ENCODE measurements around the gene CORIN.

The CORIN gene

GRCh38 chr4:47752214-47752613, 85.7 kb downstream of the CORIN start:
- Histone ChIP-seq H3K4me3 (ENCODE audit: insufficient read depth, low read depth, low read length, poor library complexity, severe bottlenecking) (no peak overlapping the region), H3K27ac (ENCODE audit: insufficient read depth, low read length, poor library complexity, severe bottlenecking) (no peak overlapping the region), H3K27me3 (replicated peaks; ENCODE audit: control insufficient read depth, insufficient read depth, low read length, poor library complexity, severe bottlenecking) (no peaks in the 10 kb centered on the region), H3K9me3 (ENCODE audit: control insufficient read depth, low read length) (no peaks in the 10 kb centered on the region), H3K4me1 (ENCODE audit: control insufficient read depth, insufficient read depth, low read length, poor library complexity, severe bottlenecking) (no peaks in the 10 kb centered on the region), H3K36me3 (ENCODE audit: control insufficient read depth, insufficient read depth, low read length) (no peaks in the 10 kb centered on the region)
- DNase-seq, result no peak

- Histone ChIP-seq H3K27ac (ENCODE audit: insufficient read depth, low read length, poor library complexity, severe bottlenecking) (no peak overlapping the region), H3K9me3 (ENCODE audit: control insufficient read depth, low read length) (no peaks in the 10 kb centered on the region), H3K4me3 (ENCODE audit: insufficient read depth, low read depth, low read length, poor library complexity, severe bottlenecking) (no peak overlapping the region), H3K4me1 (ENCODE audit: control insufficient read depth, insufficient read depth, low read length, poor library complexity, severe bottlenecking) (no peaks in the 10 kb centered on the region), H3K36me3 (ENCODE audit: control insufficient read depth, insufficient read depth, low read length) (no peaks in the 10 kb centered on the region), H3K27me3 (replicated peaks; ENCODE audit: control insufficient read depth, insufficient read depth, low read length, poor library complexity, severe bottlenecking) (no peaks in the 10 kb centered on the region)
- no peak for DNase-seq
These were observed 87.1 kb downstream of the CORIN start for GRCh38 chr4:47750788-47751187.

GRCh38 chr4:47749858-47750257, 88.0 kb downstream of the CORIN start:
- no peaks in the 10 kb centered on the region for H3K36me3 ChIP-seq (ENCODE audit: control insufficient read depth, insufficient read depth, low read length)
- H3K9me3 ChIP-seq (ENCODE audit: control insufficient read depth, low read length), result no peaks in the 10 kb centered on the region
- H3K27ac ChIP-seq (ENCODE audit: insufficient read depth, low read length, poor library complexity, severe bottlenecking), result no peak overlapping the region
- H3K4me3 ChIP-seq (ENCODE audit: insufficient read depth, low read depth, low read length, poor library complexity, severe bottlenecking), result no peak overlapping the region
- H3K27me3 ChIP-seq (replicated peaks; ENCODE audit: control insufficient read depth, insufficient read depth, low read length, poor library complexity, severe bottlenecking), result no peaks in the 10 kb centered on the region
- no peak for DNase-seq
- no peaks in the 10 kb centered on the region for H3K4me1 ChIP-seq (ENCODE audit: control insufficient read depth, insufficient read depth, low read length, poor library complexity, severe bottlenecking)

- H3K36me3 ChIP-seq (ENCODE audit: control insufficient read depth, insufficient read depth, low read length), result no peaks in the 10 kb centered on the region
- no peaks in the 10 kb centered on the region for H3K4me1 ChIP-seq (ENCODE audit: control insufficient read depth, insufficient read depth, low read length, poor library complexity, severe bottlenecking)
- no peak overlapping the region for H3K4me3 ChIP-seq (ENCODE audit: insufficient read depth, low read depth, low read length, poor library complexity, severe bottlenecking)
- no peaks in the 10 kb centered on the region for H3K27me3 ChIP-seq (replicated peaks; ENCODE audit: control insufficient read depth, insufficient read depth, low read length, poor library complexity, severe bottlenecking)
- DNase-seq, result no peak
- H3K27ac ChIP-seq (ENCODE audit: insufficient read depth, low read length, poor library complexity, severe bottlenecking), result no peak overlapping the region
- no peaks in the 10 kb centered on the region for H3K9me3 ChIP-seq (ENCODE audit: control insufficient read depth, low read length)
These were observed 88.8 kb downstream of the CORIN start for GRCh38 chr4:47749060-47749459.

- Histone ChIP-seq H3K27ac (ENCODE audit: insufficient read depth, low read length, poor library complexity, severe bottlenecking) (no peak overlapping the region), H3K4me1 (ENCODE audit: control insufficient read depth, insufficient read depth, low read length, poor library complexity, severe bottlenecking) (no peaks in the 10 kb centered on the region), H3K4me3 (ENCODE audit: insufficient read depth, low read depth, low read length, poor library complexity, severe bottlenecking) (no peak overlapping the region), H3K27me3 (replicated peaks; ENCODE audit: control insufficient read depth, insufficient read depth, low read length, poor library complexity, severe bottlenecking) (no peaks in the 10 kb centered on the region), H3K9me3 (ENCODE audit: control insufficient read depth, low read length) (no peaks in the 10 kb centered on the region), H3K36me3 (ENCODE audit: control insufficient read depth, insufficient read depth, low read length) (no peaks in the 10 kb centered on the region)
- DNase-seq, result no peak
These were observed 89.9 kb downstream of the CORIN start for GRCh38 chr4:47747846-47748494.

- Histone ChIP-seq H3K27ac (ENCODE audit: insufficient read depth, low read length, poor library complexity, severe bottlenecking) (no peak overlapping the region), H3K27me3 (replicated peaks; ENCODE audit: control insufficient read depth, insufficient read depth, low read length, poor library complexity, severe bottlenecking) (no peaks in the 10 kb centered on the region), H3K4me1 (ENCODE audit: control insufficient read depth, insufficient read depth, low read length, poor library complexity, severe bottlenecking) (no peaks in the 10 kb centered on the region), H3K36me3 (ENCODE audit: control insufficient read depth, insufficient read depth, low read length) (no peaks in the 10 kb centered on the region), H3K4me3 (ENCODE audit: insufficient read depth, low read depth, low read length, poor library complexity, severe bottlenecking) (no peak overlapping the region), H3K9me3 (ENCODE audit: control insufficient read depth, low read length) (no peaks in the 10 kb centered on the region)
- DNase-seq, result no peak
These were observed 90.7 kb downstream of the CORIN start for GRCh38 chr4:47747211-47747610.

- Histone ChIP-seq H3K4me1 (ENCODE audit: control insufficient read depth, insufficient read depth, low read length, poor library complexity, severe bottlenecking) (no peaks in the 10 kb centered on the region), H3K27me3 (replicated peaks; ENCODE audit: control insufficient read depth, insufficient read depth, low read length, poor library complexity, severe bottlenecking) (no peaks in the 10 kb centered on the region), H3K27ac (ENCODE audit: insufficient read depth, low read length, poor library complexity, severe bottlenecking) (no peak overlapping the region), H3K36me3 (ENCODE audit: control insufficient read depth, insufficient read depth, low read length) (no peaks in the 10 kb centered on the region), H3K9me3 (ENCODE audit: control insufficient read depth, low read length) (no peaks in the 10 kb centered on the region), H3K4me3 (ENCODE audit: insufficient read depth, low read depth, low read length, poor library complexity, severe bottlenecking) (no peak overlapping the region)
- no peak for DNase-seq
These were observed 91.7 kb downstream of the CORIN start for GRCh38 chr4:47746122-47746521.

GRCh38 chr4:47744843-47745382, 93.0 kb downstream of the CORIN start:
- Histone ChIP-seq H3K4me1 (ENCODE audit: control insufficient read depth, insufficient read depth, low read length, poor library complexity, severe bottlenecking) (no peaks in the 10 kb centered on the region), H3K27me3 (replicated peaks; ENCODE audit: control insufficient read depth, insufficient read depth, low read length, poor library complexity, severe bottlenecking) (no peaks in the 10 kb centered on the region), H3K4me3 (ENCODE audit: insufficient read depth, low read depth, low read length, poor library complexity, severe bottlenecking) (no peak overlapping the region), H3K9me3 (ENCODE audit: control insufficient read depth, low read length) (no peaks in the 10 kb centered on the region), H3K36me3 (ENCODE audit: control insufficient read depth, insufficient read depth, low read length) (no peaks in the 10 kb centered on the region), H3K27ac (ENCODE audit: insufficient read depth, low read length, poor library complexity, severe bottlenecking) (no peak overlapping the region)
- no peak for DNase-seq

- Histone ChIP-seq H3K27me3 (replicated peaks; ENCODE audit: control insufficient read depth, insufficient read depth, low read length, poor library complexity, severe bottlenecking) (no peaks in the 10 kb centered on the region), H3K4me3 (ENCODE audit: insufficient read depth, low read depth, low read length, poor library complexity, severe bottlenecking) (no peak overlapping the region), H3K9me3 (ENCODE audit: control insufficient read depth, low read length) (no peaks in the 10 kb centered on the region), H3K4me1 (ENCODE audit: control insufficient read depth, insufficient read depth, low read length, poor library complexity, severe bottlenecking) (no peaks in the 10 kb centered on the region), H3K27ac (ENCODE audit: insufficient read depth, low read length, poor library complexity, severe bottlenecking) (no peak overlapping the region), H3K36me3 (ENCODE audit: control insufficient read depth, insufficient read depth, low read length) (no peaks in the 10 kb centered on the region)
- no peak for DNase-seq
These were observed 93.6 kb downstream of the CORIN start for GRCh38 chr4:47744253-47744652.

- Histone ChIP-seq H3K27me3 (replicated peaks; ENCODE audit: control insufficient read depth, insufficient read depth, low read length, poor library complexity, severe bottlenecking) (no peaks in the 10 kb centered on the region), H3K9me3 (ENCODE audit: control insufficient read depth, low read length) (no peaks in the 10 kb centered on the region), H3K4me3 (ENCODE audit: insufficient read depth, low read depth, low read length, poor library complexity, severe bottlenecking) (no peak overlapping the region), H3K27ac (ENCODE audit: insufficient read depth, low read length, poor library complexity, severe bottlenecking) (no peak overlapping the region), H3K4me1 (ENCODE audit: control insufficient read depth, insufficient read depth, low read length, poor library complexity, severe bottlenecking) (no peaks in the 10 kb centered on the region), H3K36me3 (ENCODE audit: control insufficient read depth, insufficient read depth, low read length) (no peaks in the 10 kb centered on the region)
- no peak for DNase-seq
These were observed 96.7 kb downstream of the CORIN start for GRCh38 chr4:47741200-47741599.
